HG03558 (cell line): ENCODE measurements around the gene FCHSD2.

Experiments used
- ATAC-seq: cut with Tn5 transposase; IDR thresholded peaks from one replicate; pipeline ENCODE4 v1.9.1; 2021; ENCODE audit warnings: moderate number of reproducible peaks; ENCODE audit not compliant: unreplicated experiment; ENCODE audit errors: extremely low read depth

The FCHSD2 gene

GRCh38 chr11:72788241-72788640, 353.9 kb downstream of the FCHSD2 start:
- no peak for ATAC-seq

- no peak for ATAC-seq
Measured at GRCh38 chr11:72787216-72788104, 354.7 kb downstream of the FCHSD2 start.
